Stimulated activated CD4-positive, alpha-beta T cell treated with anti-CD3 and anti-CD28 coated beads, Interleukin-2, amount 100 ng/mL, for 4 hours (primary cell): ENCODE data around the gene KCNIP3.

Source experiments
- DNase-seq: peaks from one replicate; pipeline ENCODE4 v3.0.0-alpha.2; 2020; ENCODE audit warnings: low read depth

The KCNIP3 gene

GRCh38 chr2:95275151-95275515 lies 22.0 kb upstream of the KCNIP3 start:
- DNase-seq, result no peak

GRCh38 chr2:95275601-95276243 lies 21.4 kb upstream of the KCNIP3 start:
- no peak for DNase-seq

GRCh38 chr2:95276244-95276887 lies 20.8 kb upstream of the KCNIP3 start:
- no peak for DNase-seq

GRCh38 chr2:95276888-95277245 lies 20.3 kb upstream of the KCNIP3 start:
- no peak for DNase-seq

GRCh38 chr2:95277246-95277906 lies 19.8 kb upstream of the KCNIP3 start:
- DNase-seq, result no peak

- no peak for DNase-seq
These were observed 19.1 kb upstream of the KCNIP3 start for GRCh38 chr2:95278051-95278471.

- DNase-seq, result no peak
These were observed 18.4 kb upstream of the KCNIP3 start for GRCh38 chr2:95278637-95279225.

- no peak for DNase-seq
These were observed 17.6 kb upstream of the KCNIP3 start for GRCh38 chr2:95279435-95280035.

GRCh38 chr2:95281071-95281470 lies 16.1 kb upstream of the KCNIP3 start:
- no peak for DNase-seq

- no peak for DNase-seq
These were observed 15.4 kb upstream of the KCNIP3 start for GRCh38 chr2:95281786-95282185.

- DNase-seq, result no peak
These were observed 14.7 kb upstream of the KCNIP3 start for GRCh38 chr2:95282458-95282857.

- DNase-seq, result no peak
These were observed 13.6 kb upstream of the KCNIP3 start for GRCh38 chr2:95283562-95283961.

- no peak for DNase-seq
These were observed 12.1 kb upstream of the KCNIP3 start for GRCh38 chr2:95284886-95285541.

GRCh38 chr2:95285542-95285932 lies 11.6 kb upstream of the KCNIP3 start:
- no peak for DNase-seq

- no peak for DNase-seq
These were observed 9.8 kb upstream of the KCNIP3 start for GRCh38 chr2:95287336-95287735.

GRCh38 chr2:95287806-95288205 lies 9.3 kb upstream of the KCNIP3 start:
- DNase-seq, result no peak

- DNase-seq, result no peak
These were observed 7.9 kb upstream of the KCNIP3 start for GRCh38 chr2:95289253-95289652.

GRCh38 chr2:95291222-95291621 lies 5.9 kb upstream of the KCNIP3 start:
- no peak for DNase-seq

GRCh38 chr2:95292623-95293260 lies 4.4 kb upstream of the KCNIP3 start:
- no peak for DNase-seq

- DNase-seq, result no peak
These were observed 2.4 kb upstream of the KCNIP3 start for GRCh38 chr2:95294579-95295250.

GRCh38 chr2:95295376-95295775 lies 1.8 kb upstream of the KCNIP3 start:
- no peak for DNase-seq
